Mucosa of descending colon (tissue), 3 donors: ENCODE results near the gene PNPLA2. TPM values are rescaled to one million over a fixed set of nuclear protein-coding genes. Genes with fewer than 3 reads are reported as not detected.
A peak's percentile ranks its signal among the peaks of the same experiment; 100 is the strongest.

Source experiments
- ATAC-seq: fragments of 200-7000 bp; cut with Tn5 transposase; one replicate; pipeline ENCODE4 v1.9.1; 2020; ENCODE audit warnings: mild to moderate bottlenecking, moderate library complexity
- DNase-seq, 3 donors: peaks; one replicate each; pipeline ENCODE4 v3.0.0-alpha.2; 2020
- H3K36me3 ChIP-seq: fragments of 200-600 bp; one replicate; pipeline ENCODE4 v1.8.0; 2021; ENCODE audit warnings: low read depth, mild to moderate bottlenecking
- H3K4me1 ChIP-seq: fragments of 200-600 bp; one replicate; pipeline ENCODE4 v1.8.0; 2021; ENCODE audit warnings: low read depth, mild to moderate bottlenecking
- H3K4me3 ChIP-seq: fragments of 200-600 bp; one replicate; pipeline ENCODE4 v1.8.0; 2021; ENCODE audit warnings: mild to moderate bottlenecking
- H3K9me3 ChIP-seq: fragments of 200-600 bp; one replicate; pipeline ENCODE4 v1.8.0; 2021; ENCODE audit warnings: mild to moderate bottlenecking
- CTCF ChIP-seq: fragments of 200-600 bp; IDR thresholded peaks from one replicate; pipeline ENCODE4 v1.8.0; 2022; ENCODE audit warnings: antibody characterized with exemption, mild to moderate bottlenecking
- intact Hi-C, 2 donors: fragments of 100-400 bp; cut with DNase I in 1 of 2; cut with micrococcal nuclease in 1 of 2; formaldehyde crosslinking; loops; one replicate each; pipeline versions ENCODE4 v1.11.0 to v1.11.1; 2022; cut with DNase I, micrococcal nuclease
- total RNA-seq, 3 donors: library from RNA; stranded (reverse); fragmentation: NEBNext Ultra II Directional in 2 of 3; extraction: Animal tissue kit (Norgen Biotek cat#: 25700) in 2 of 3; gene quantifications; one replicate each; pipeline versions ENCODE4 v1.2.1 to v1.2.4, GENCODE V29; 2021 to 2023
- donor health status: DM: no; HTN: no; CAD: no; lungs with moderate emphysema.
- donor health status: DM: no; HTN: no; CAD: no.
- donor health status: DM: no; HTN: yes; CAD: no.

The PNPLA2 gene
- total RNA-seq, 3 donors from 2014 or later: 138 to 253 (median 167) TPM

- ATAC-seq: no peak
- H3K4me3 ChIP-seq: no peak overlapping the region
- peaks cover 7% of the 10 kb centered on the region for H3K4me1 ChIP-seq
- no peak for DNase-seq
- TF ChIP-seq CTCF: no peak
- H3K36me3 ChIP-seq: no peaks in the 10 kb centered on the region
- H3K9me3 ChIP-seq: no peaks in the 10 kb centered on the region
- intact Hi-C loops: no loop called here
These were observed 39.5 kb downstream of the PNPLA2 start for GRCh38 chr11:858053-858761.

GRCh38 chr11:858762-859339 lies 40.1 kb downstream of the PNPLA2 start:
- no peak for DNase-seq
- ATAC-seq: no peak
- H3K9me3 ChIP-seq: no peaks in the 10 kb centered on the region
- no peak for TF ChIP-seq CTCF
- intact Hi-C loops: no loop called here
- peaks cover 7% of the 10 kb centered on the region for H3K4me1 ChIP-seq
- no peak overlapping the region for H3K4me3 ChIP-seq
- H3K36me3 ChIP-seq: no peaks in the 10 kb centered on the region

- H3K4me3 ChIP-seq: no peak overlapping the region
These were observed 40.8 kb downstream of the PNPLA2 start for GRCh38 chr11:859394-860131.

GRCh38 chr11:860234-861104 lies 41.8 kb downstream of the PNPLA2 start:
- Histone ChIP-seq H3K4me1 (peaks cover 7% of the 10 kb centered on the region), H3K4me3 (no peak overlapping the region), H3K36me3 (no peaks in the 10 kb centered on the region), H3K9me3 (no peaks in the 10 kb centered on the region)
- TF ChIP-seq CTCF: no peak
- intact Hi-C loops: no loop called here
- DNase-seq: no peak
- peak; percentile 4 for ATAC-seq

More at GRCh38 chr11:859394-860131, 40.8 kb downstream of the PNPLA2 start:
- DNase-seq: peak; percentile 82 to 88 (median 83)
- no peaks in the 10 kb centered on the region for H3K36me3 ChIP-seq
- peak; percentile 72 for ATAC-seq
- no peaks in the 10 kb centered on the region for H3K9me3 ChIP-seq
- TF ChIP-seq CTCF: no peak
- H3K4me1 ChIP-seq: peaks cover 7% of the 10 kb centered on the region
- intact Hi-C loops: no loop called here

DNA sequence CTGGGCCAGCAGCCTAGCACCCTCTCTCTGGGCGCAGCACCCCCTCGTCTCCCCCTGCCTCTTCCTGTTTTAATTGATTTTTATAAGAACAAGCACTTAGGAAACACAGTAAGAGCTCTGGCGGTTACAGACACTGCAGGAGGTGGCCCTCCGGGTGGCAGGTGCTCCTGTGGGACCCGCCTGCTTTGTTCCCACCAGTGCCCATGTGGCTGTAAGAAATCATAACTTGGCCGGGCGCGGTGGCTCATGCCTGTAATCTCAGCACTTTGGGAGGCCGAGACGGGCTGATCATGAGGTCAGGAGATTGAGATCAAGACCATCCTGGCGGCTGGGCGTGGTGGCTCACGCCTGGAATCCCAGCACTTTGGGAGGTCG lies 42.4 kb downstream of the PNPLA2 start:
- H3K36me3 ChIP-seq: no peaks in the 10 kb centered on the region
- peaks cover 7% of the 10 kb centered on the region for H3K4me1 ChIP-seq
- ATAC-seq: no peak
- intact Hi-C loops: no loop called here
- H3K9me3 ChIP-seq: no peaks in the 10 kb centered on the region
- H3K4me3 ChIP-seq: no peak overlapping the region
- no peak for DNase-seq
- TF ChIP-seq CTCF: no peak
